NCI-H187 (cell line): ENCODE measurements around the gene MAGEB1.

ENCODE experiments used
- DNase-seq, 2 experiments: peaks; one replicate each; lab custom pipeline; 2025; lab: John Stamatoyannopoulos, UW

MAGEB1 gene

DNA sequence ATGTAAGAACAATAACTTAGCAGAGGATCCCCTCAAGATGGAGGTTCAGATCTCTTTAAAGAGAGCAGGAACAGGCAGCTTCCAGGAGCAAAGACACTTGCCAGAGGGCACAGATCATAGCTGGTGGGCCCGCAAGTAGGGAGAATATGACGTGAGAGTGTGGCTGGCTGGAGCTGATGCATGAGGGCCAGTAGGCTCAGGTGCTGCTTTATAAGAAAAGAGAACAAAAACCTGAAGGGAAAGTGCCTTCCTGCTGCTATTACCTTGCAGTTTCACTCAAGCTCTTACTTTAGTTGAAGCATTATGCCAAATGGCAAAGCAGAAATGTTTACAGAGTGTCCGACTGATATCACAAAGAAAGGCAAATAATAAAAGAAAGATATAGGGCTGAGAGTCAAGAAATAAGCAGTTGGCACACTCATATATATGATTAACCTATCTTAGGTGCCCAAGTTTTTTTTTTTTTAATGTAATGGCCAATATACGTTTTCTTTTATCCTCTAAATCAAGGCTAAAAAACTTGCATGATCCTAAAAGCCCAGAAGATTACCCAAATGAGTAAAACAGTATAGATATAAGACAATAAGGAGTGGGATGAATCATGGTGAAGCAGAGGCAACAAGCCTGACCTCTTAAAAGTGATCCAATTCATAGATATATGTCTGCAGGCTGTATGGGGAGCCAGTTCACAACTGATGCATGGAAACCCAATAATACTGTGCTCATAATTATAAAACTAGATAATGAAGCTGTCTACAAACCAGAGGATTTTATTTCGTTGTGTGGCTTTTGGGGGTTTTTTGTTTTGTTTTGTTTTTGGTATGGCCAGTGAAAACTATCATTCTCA is 49.7 kb downstream of the MAGEB1 start:
- DNase-seq: no peak

DNA sequence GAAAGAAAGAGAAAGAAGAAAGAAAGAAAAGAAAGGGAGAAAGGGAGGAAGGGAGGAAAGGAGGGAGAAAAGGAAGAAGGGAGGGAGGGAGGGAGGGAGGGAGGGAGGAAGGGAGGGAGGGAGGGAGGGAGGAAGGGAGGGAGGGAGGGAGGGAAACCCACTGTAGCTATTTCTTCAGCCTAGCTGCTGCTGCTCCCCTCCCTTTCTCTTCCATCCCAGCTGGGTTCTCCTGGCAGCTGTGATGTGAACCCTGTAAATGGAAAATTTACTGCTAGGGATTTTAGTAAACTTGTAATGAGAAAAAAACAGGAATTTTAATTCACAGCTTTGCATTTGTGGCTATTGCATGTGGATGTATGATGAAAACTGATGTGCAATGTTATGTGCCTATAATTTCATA is 54.3 kb downstream of the MAGEB1 start:
- DNase-seq: no peak
